ENCODE results near the gene RNGTT. TPM values are rescaled to one million over a fixed set of nuclear protein-coding genes. Genes with fewer than 3 reads are reported as not detected.

Gene RNGTT
- polyA plus RNA-seq, 4 donors, result 3.8 to 8.3 (median 4.7) TPM

DNA sequence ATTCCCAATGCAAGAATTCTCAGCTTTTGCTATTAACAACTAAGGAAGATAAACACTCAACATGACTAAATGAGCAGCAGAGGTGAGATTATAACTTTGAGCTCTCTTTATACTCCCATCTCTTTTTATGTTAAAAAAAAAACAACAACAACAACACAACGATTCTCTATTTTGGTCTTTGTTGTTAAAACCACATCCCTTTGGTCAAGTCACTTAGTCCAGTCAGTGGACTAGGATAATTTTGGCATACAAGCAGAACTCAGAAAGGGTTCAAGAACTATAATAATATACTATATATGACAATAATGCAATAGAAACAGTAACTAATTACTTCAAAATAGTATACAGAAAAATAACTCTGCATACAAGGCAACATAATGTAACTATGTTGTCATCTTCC is 312.4 kb downstream of the RNGTT start:
- DNase-seq, result no peak
- Histone ChIP-seq H3K27me3 (ENCODE audit: control insufficient read depth in 3 of 3, insufficient read depth in 3 of 3, low read length in 3 of 3) (no peaks in the 10 kb centered on the region), H3K9me3 (ENCODE audit: control insufficient read depth in 2 of 2, insufficient read depth in 1 of 2, low read depth in 1 of 2, low read length in 1 of 2) (no peaks in the 10 kb centered on the region), H3K4me1 (ENCODE audit: control insufficient read depth in 3 of 3, insufficient read depth in 2 of 3, low read depth in 1 of 3, low read length in 2 of 3) (no peaks in the 10 kb centered on the region), H3K4me3 (ENCODE audit: low read depth in 1 of 3, low read length in 3 of 3) (no peak overlapping the region), H3K27ac (ENCODE audit: low read depth in 1 of 3, low read length in 2 of 3) (no peak overlapping the region), H3K36me3 (ENCODE audit: control insufficient read depth in 3 of 3, insufficient read depth in 2 of 3, low read depth in 1 of 3, low read length in 3 of 3) (no peaks in the 10 kb centered on the region)
- 55 to 83% (median 78%) methylated on average over 1 of the region's 1 CpG for WGBS, 3 donors
- no peak for FAIRE-seq

DNA sequence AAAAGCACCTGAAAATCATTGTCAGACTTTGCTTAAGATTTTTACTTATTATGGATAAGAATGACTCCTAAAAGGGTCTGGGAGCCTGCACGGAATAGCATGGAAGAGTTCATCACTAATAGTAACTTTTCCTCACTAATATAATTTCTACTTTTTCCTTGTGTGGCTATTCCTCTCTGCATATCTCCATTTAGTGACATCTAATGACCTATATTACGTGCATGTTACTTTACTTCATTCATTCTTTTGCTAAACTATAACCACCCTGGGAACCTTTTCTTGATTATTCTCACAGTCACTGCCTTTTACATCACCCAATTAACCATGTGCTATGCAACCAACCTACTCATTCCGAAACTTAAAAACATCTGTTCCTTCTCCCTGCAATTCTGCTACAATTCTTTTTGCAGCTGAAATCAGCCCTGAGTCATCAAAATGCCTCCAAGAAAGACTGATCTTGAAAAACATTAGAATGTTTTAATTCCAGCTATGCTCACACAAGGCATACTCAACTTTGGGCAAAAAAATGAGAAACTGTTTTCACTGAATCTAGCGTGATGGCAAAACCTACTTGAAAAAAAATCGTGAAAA is 313.3 kb downstream of the RNGTT start:
- DNase-seq (no peak), FAIRE-seq (no peak)
- no peaks in the 10 kb centered on the region for H3K4me1 ChIP-seq (ENCODE audit: control insufficient read depth in 3 of 3, insufficient read depth in 2 of 3, low read depth in 1 of 3, low read length in 2 of 3)
- no peak overlapping the region for H3K27ac ChIP-seq (ENCODE audit: low read depth in 1 of 3, low read length in 2 of 3)
- no peak overlapping the region for H3K4me3 ChIP-seq (ENCODE audit: low read depth in 1 of 3, low read length in 3 of 3)
- no peaks in the 10 kb centered on the region for H3K9me3 ChIP-seq (ENCODE audit: control insufficient read depth in 2 of 2, insufficient read depth in 1 of 2, low read depth in 1 of 2, low read length in 1 of 2)
- H3K36me3 ChIP-seq (ENCODE audit: control insufficient read depth in 3 of 3, insufficient read depth in 2 of 3, low read depth in 1 of 3, low read length in 3 of 3), result no peaks in the 10 kb centered on the region
- WGBS, 3 donors, result 75 to 88% (median 77%) methylated on average over 5 of the region's 5 CpGs
- no peaks in the 10 kb centered on the region for H3K27me3 ChIP-seq (ENCODE audit: control insufficient read depth in 3 of 3, insufficient read depth in 3 of 3, low read length in 3 of 3)

DNA sequence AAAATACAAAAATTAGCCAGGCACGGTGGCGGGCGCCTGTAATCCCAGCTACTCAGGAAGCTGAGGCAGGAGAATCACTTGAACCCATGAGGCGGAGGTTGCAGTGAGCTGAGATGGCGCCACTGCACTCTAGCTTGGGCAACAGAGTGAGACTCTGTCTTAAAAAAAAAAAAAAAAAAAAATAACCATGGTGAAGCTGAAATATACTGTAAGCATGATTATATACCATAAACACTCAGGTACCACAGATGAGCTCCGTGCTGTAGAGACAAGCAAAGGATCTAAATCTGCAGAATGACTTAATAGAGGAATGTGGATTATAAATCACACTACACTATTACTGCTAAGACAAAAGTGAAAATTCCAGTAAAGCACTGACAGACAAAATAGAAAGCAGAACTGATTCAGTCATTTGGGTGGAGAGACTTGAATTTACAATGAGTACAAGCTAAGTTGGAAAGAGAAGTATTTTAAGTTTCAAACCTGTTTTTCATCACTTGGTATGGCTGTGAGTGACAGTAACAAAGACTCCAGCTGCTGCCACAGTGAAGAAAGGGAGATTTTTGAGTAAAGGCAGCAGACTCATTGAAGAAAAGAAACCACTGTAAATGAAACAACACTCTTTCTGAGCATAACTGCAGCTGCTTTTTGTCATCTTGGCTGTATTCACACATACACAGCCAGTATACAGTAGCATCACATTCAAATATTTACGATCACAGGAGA is 322.1 kb downstream of the RNGTT start:
- no peaks in the 10 kb centered on the region for H3K4me1 ChIP-seq (ENCODE audit: control insufficient read depth in 3 of 3, insufficient read depth in 2 of 3, low read depth in 1 of 3, low read length in 2 of 3)
- H3K36me3 ChIP-seq (ENCODE audit: control insufficient read depth in 3 of 3, insufficient read depth in 2 of 3, low read depth in 1 of 3, low read length in 3 of 3), result no peaks in the 10 kb centered on the region
- FAIRE-seq (no peak), DNase-seq (no peak)
- H3K27ac ChIP-seq (ENCODE audit: low read depth in 1 of 3, low read length in 2 of 3), result no peak overlapping the region
- no peak overlapping the region for H3K4me3 ChIP-seq (ENCODE audit: low read depth in 1 of 3, low read length in 3 of 3)
- 82 to 95% (median 87%) methylated on average over 7 of the region's 7 CpGs for WGBS, 3 donors
- H3K27me3 ChIP-seq (ENCODE audit: control insufficient read depth in 3 of 3, insufficient read depth in 3 of 3, low read length in 3 of 3), result no peaks in the 10 kb centered on the region
- no peaks in the 10 kb centered on the region for H3K9me3 ChIP-seq (ENCODE audit: control insufficient read depth in 2 of 2, insufficient read depth in 1 of 2, low read depth in 1 of 2, low read length in 1 of 2)

DNA sequence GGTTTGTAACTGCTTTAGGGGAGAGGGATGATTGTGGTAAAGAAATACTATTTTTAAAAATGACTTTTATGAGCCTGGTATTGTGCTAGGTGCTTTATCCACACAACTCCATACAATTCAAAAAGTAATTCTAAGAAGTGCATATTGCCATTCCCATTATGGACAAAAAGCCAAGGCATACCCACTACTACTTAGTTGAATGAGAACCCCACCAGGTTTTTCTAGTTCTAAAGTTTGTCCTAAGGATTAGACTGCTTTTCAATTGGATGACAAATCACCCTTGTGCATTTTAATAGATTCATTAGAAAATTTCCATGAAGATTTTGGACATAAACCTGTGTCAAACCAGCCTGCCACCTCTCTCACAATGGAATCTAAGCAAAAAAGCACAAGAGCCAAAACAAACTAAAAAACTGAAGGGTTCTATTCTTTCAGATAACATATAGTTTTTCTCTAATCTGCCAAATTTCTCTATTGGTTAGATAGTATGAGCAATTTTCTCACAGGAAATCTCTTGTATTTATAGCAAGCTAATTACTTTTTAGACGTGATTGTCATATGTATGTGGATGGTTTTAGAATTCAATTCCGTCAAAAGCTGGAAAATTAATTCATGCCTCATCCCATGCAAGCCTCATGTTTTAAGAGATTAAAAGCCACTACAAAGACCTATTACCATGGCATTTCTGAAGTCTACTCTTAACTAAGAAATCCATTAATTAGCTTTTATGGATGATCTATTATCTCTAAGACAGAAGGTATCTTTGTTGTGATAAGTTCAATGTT is 325.5 kb downstream of the RNGTT start:
- Histone ChIP-seq H3K27me3 (ENCODE audit: control insufficient read depth in 3 of 3, insufficient read depth in 3 of 3, low read length in 3 of 3) (no peaks in the 10 kb centered on the region), H3K36me3 (ENCODE audit: control insufficient read depth in 3 of 3, insufficient read depth in 2 of 3, low read depth in 1 of 3, low read length in 3 of 3) (no peaks in the 10 kb centered on the region), H3K4me3 (ENCODE audit: low read depth in 1 of 3, low read length in 3 of 3) (no peak overlapping the region), H3K27ac (ENCODE audit: low read depth in 1 of 3, low read length in 2 of 3) (no peak overlapping the region), H3K9me3 (ENCODE audit: control insufficient read depth in 2 of 2, insufficient read depth in 1 of 2, low read depth in 1 of 2, low read length in 1 of 2) (no peaks in the 10 kb centered on the region), H3K4me1 (ENCODE audit: control insufficient read depth in 3 of 3, insufficient read depth in 2 of 3, low read depth in 1 of 3, low read length in 2 of 3) (no peaks in the 10 kb centered on the region)
- FAIRE-seq (no peak), DNase-seq (no peak)
- 81 to 91% (median 89%) methylated on average over 2 of the region's 2 CpGs for WGBS, 3 donors

DNA sequence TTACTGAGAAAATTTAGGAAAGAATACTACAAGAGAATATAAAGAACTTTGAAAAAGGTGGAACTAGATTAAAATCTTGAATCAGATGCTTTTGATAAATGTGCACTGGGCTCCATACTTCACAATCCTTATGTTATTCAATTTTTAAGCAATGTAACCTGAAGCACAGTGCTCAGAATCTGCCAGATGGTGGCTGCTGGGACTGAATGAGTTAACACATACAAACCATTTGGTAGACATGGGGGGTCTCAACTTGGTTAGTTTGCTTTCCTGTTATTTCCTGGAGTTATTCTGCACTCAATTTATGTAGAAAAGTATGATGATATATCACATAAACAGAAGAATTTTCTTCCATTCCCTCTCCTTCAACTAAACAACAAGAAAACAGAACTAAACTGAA is 326.5 kb downstream of the RNGTT start:
- no peaks in the 10 kb centered on the region for H3K9me3 ChIP-seq (ENCODE audit: control insufficient read depth in 2 of 2, insufficient read depth in 1 of 2, low read depth in 1 of 2, low read length in 1 of 2)
- no peak overlapping the region for H3K27ac ChIP-seq (ENCODE audit: low read depth in 1 of 3, low read length in 2 of 3)
- no peak for FAIRE-seq

DNA sequence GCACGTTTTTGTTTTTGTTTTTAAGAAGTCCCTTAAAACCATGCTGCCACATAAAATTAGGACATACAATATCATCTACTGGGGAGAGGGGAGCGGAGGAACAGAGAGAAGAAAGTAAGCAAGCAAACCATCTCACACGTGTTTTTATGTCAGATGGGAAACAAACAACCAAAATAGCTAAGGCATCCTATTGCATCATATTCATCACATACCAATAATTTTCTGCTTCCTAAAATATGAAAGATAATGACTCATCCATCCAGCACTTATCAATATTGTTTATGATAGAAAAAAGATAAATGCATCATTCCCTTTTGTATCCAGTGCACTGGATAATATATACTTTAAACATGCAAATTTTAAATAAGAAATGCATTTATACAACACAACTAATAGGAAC is 329.6 kb downstream of the RNGTT start:
- WGBS, 3 donors, result 89 to 94% (median 92%) methylated on average over 3 of the region's 3 CpGs
- H3K9me3 ChIP-seq (ENCODE audit: control insufficient read depth in 2 of 2, insufficient read depth in 1 of 2, low read depth in 1 of 2, low read length in 1 of 2), result no peaks in the 10 kb centered on the region
- FAIRE-seq, result no peak
- H3K27ac ChIP-seq (ENCODE audit: low read depth in 1 of 3, low read length in 2 of 3), result no peak overlapping the region
- no peaks in the 10 kb centered on the region for H3K4me1 ChIP-seq (ENCODE audit: control insufficient read depth in 3 of 3, insufficient read depth in 2 of 3, low read depth in 1 of 3, low read length in 2 of 3)
- H3K4me3 ChIP-seq (ENCODE audit: low read depth in 1 of 3, low read length in 3 of 3), result no peak overlapping the region
- H3K36me3 ChIP-seq (ENCODE audit: control insufficient read depth in 3 of 3, insufficient read depth in 2 of 3, low read depth in 1 of 3, low read length in 3 of 3), result no peaks in the 10 kb centered on the region
- no peak for DNase-seq
- no peaks in the 10 kb centered on the region for H3K27me3 ChIP-seq (ENCODE audit: control insufficient read depth in 3 of 3, insufficient read depth in 3 of 3, low read length in 3 of 3)

More for the DNA sequence above, 326.5 kb downstream of the RNGTT start:
- Histone ChIP-seq H3K4me1 (ENCODE audit: control insufficient read depth in 3 of 3, insufficient read depth in 2 of 3, low read depth in 1 of 3, low read length in 2 of 3) (no peaks in the 10 kb centered on the region), H3K27me3 (ENCODE audit: control insufficient read depth in 3 of 3, insufficient read depth in 3 of 3, low read length in 3 of 3) (no peaks in the 10 kb centered on the region), H3K4me3 (ENCODE audit: low read depth in 1 of 3, low read length in 3 of 3) (no peak overlapping the region), H3K36me3 (ENCODE audit: control insufficient read depth in 3 of 3, insufficient read depth in 2 of 3, low read depth in 1 of 3, low read length in 3 of 3) (no peaks in the 10 kb centered on the region)
- no peak for DNase-seq

DNA sequence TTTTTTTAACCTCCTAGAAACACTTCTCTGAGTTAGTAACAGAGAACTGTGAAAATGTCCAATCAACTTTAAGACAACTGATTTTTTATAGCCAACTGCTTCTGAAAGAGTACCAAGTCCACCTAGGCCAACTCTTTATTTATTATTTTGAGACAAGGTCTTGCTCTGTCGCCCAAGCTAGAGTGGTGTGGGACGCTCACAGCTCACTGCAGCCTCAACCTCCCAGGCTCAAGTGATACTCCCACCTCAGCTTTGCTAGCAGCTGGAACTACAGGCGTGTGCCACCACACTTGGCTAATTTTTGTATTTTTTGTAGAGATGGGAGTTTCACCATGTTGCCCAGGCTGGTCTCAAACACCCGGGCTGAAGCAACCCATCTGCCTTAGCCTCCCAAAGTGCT is 331.6 kb downstream of the RNGTT start:
- Histone ChIP-seq H3K9me3 (ENCODE audit: control insufficient read depth in 2 of 2, insufficient read depth in 1 of 2, low read depth in 1 of 2, low read length in 1 of 2) (no peaks in the 10 kb centered on the region), H3K36me3 (ENCODE audit: control insufficient read depth in 3 of 3, insufficient read depth in 2 of 3, low read depth in 1 of 3, low read length in 3 of 3) (no peaks in the 10 kb centered on the region), H3K27me3 (ENCODE audit: control insufficient read depth in 3 of 3, insufficient read depth in 3 of 3, low read length in 3 of 3) (no peaks in the 10 kb centered on the region), H3K4me3 (ENCODE audit: low read depth in 1 of 3, low read length in 3 of 3) (no peak overlapping the region), H3K4me1 (ENCODE audit: control insufficient read depth in 3 of 3, insufficient read depth in 2 of 3, low read depth in 1 of 3, low read length in 2 of 3) (no peaks in the 10 kb centered on the region), H3K27ac (ENCODE audit: low read depth in 1 of 3, low read length in 2 of 3) (no peak overlapping the region)
- no peak for DNase-seq
- FAIRE-seq, result no peak
- WGBS, 3 donors, result 91 to 99% (median 95%) methylated on average over 4 of the region's 4 CpGs

DNA sequence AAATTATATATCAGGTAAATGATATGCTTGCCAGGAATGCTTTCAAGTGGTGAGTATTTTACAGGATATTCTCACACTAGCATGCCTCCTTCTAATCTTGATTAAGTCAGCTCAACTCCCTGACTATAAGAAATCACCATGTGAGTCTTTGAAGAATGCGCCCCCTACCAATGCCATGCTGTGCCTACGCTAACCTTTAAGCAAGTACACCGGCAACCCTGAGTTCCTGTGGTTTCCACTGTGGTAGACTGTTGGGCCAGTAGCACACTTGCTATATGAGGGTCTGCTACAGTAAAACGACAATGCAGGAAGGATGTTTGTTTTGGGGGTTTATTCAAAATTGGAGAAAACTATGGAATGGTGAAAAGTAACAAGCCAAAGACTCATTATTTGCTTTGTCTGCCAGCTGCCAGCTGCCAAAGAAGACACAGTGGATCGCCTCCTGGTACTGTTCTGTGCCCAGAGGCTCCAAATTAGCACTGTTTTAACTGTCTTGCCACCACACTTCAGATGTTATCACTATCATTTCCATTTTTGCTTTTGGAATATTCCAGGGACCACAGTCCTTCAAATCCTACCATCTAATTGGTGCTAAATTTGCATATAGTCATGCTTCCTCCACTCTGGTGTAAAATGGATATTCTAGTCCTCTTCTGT is 333.5 kb downstream of the RNGTT start:
- no peaks in the 10 kb centered on the region for H3K9me3 ChIP-seq (ENCODE audit: control insufficient read depth in 2 of 2, insufficient read depth in 1 of 2, low read depth in 1 of 2, low read length in 1 of 2)
- no peaks in the 10 kb centered on the region for H3K27me3 ChIP-seq (ENCODE audit: control insufficient read depth in 3 of 3, insufficient read depth in 3 of 3, low read length in 3 of 3)
- no peaks in the 10 kb centered on the region for H3K4me1 ChIP-seq (ENCODE audit: control insufficient read depth in 3 of 3, insufficient read depth in 2 of 3, low read depth in 1 of 3, low read length in 2 of 3)
- H3K36me3 ChIP-seq (ENCODE audit: control insufficient read depth in 3 of 3, insufficient read depth in 2 of 3, low read depth in 1 of 3, low read length in 3 of 3), result no peaks in the 10 kb centered on the region
- FAIRE-seq (no peak), DNase-seq (no peak)
- H3K4me3 ChIP-seq (ENCODE audit: low read depth in 1 of 3, low read length in 3 of 3), result no peak overlapping the region
- WGBS, 3 donors, result 68 to 85% (median 71%) methylated on average over 5 of the region's 5 CpGs
- no peak overlapping the region for H3K27ac ChIP-seq (ENCODE audit: low read depth in 1 of 3, low read length in 2 of 3)

All from small intestine (tissue), 7 donors.